Muscle layer of colon (tissue), 2 donors: ENCODE results near the gene POLR2E.

ENCODE experiments used
- H3K27ac ChIP-seq: one replicate; pipeline ENCODE4 v1.7.0; 2013; ENCODE audit warnings: low read depth, mild to moderate bottlenecking, low read length, moderate library complexity
- H3K27me3 ChIP-seq, 2 donors: one replicate each; pipeline ENCODE4 v1.7.0; 2013; ENCODE audit warnings: low read length in 2 of 2, mild to moderate bottlenecking in 2 of 2; ENCODE audit not compliant: insufficient read depth in 2 of 2, control insufficient read depth in 1 of 2
- H3K36me3 ChIP-seq: one replicate; pipeline ENCODE4 v1.7.0; 2013; ENCODE audit warnings: mild to moderate bottlenecking, low read length; ENCODE audit not compliant: insufficient read depth
- H3K4me1 ChIP-seq: one replicate; pipeline ENCODE4 v1.7.0; 2013; ENCODE audit warnings: mild to moderate bottlenecking, low read length; ENCODE audit not compliant: insufficient read depth
- H3K4me3 ChIP-seq, 2 donors: one replicate each; pipeline ENCODE4 v1.7.0; 2013; ENCODE audit warnings: low read length in 2 of 2, low read depth in 1 of 2, mild to moderate bottlenecking in 1 of 2, moderate library complexity in 1 of 2
- H3K9ac ChIP-seq: one replicate; pipeline ENCODE4 v1.7.0; 2013; ENCODE audit warnings: low read length
- H3K9me3 ChIP-seq: one replicate; pipeline ENCODE4 v1.7.0; 2013; ENCODE audit warnings: mild to moderate bottlenecking, low read length
- donor health status: abdominal sarcoma.
- donor health status: Adenocarcinoma of cecum.

The POLR2E gene

DNA sequence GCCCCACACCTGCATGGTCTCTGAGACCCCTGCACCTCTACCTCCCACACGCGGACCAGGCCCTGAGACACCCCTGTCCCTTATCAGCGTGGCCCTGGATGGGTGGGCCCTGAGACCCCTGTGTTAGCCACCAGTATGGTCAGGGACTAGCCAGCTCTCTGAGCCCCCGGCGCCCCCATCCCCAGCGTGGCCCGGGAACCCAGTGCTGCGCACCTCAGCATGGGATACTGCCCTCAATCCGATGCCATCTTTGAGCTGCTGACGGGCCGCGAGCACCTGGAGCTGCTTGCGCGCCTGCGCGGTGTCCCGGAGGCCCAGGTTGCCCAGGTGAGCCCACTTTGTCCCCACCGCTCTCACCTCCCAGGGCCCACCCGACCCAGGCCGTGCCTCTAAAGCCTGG, 33.2 kb downstream of the POLR2E start:
- peaks cover 17 to 37% of the 10 kb centered on the region in 2 donors for H3K27me3 ChIP-seq
- H3K4me1 ChIP-seq = no peaks in the 10 kb centered on the region
- no peak overlapping the region for H3K4me3 ChIP-seq
- H3K36me3 ChIP-seq = no peaks in the 10 kb centered on the region
- peaks cover 10% of the 10 kb centered on the region for H3K9me3 ChIP-seq
- H3K9ac ChIP-seq = no peak overlapping the region
- H3K27ac ChIP-seq = no peak overlapping the region

DNA sequence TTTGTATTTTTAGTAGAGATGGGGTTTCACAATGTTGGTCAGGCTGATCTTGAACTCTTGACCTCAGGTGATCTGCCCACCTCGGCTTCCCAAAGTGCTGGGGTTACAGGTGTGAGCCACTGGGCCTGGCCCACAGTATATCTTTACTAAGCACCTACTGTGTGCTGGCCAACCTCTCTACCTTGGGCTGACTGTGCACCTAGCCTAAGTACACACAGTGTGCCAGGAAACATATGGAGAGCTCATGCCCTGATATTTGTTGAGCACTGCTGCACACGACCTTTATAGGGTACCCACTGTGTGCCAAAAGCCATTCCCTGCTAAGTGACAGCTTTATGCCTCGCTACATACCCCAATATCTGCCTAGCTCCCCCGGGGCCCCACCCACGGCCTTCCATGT, 34.5 kb downstream of the POLR2E start:
- peaks cover 6 to 24% of the 10 kb centered on the region in 2 donors for H3K27me3 ChIP-seq
- H3K9me3 ChIP-seq = peaks cover 16% of the 10 kb centered on the region
- no peak overlapping the region for H3K27ac ChIP-seq
- H3K9ac ChIP-seq = no peak overlapping the region
- no peak overlapping the region for H3K4me3 ChIP-seq
- H3K36me3 ChIP-seq = no peaks in the 10 kb centered on the region
- no peaks in the 10 kb centered on the region for H3K4me1 ChIP-seq

DNA sequence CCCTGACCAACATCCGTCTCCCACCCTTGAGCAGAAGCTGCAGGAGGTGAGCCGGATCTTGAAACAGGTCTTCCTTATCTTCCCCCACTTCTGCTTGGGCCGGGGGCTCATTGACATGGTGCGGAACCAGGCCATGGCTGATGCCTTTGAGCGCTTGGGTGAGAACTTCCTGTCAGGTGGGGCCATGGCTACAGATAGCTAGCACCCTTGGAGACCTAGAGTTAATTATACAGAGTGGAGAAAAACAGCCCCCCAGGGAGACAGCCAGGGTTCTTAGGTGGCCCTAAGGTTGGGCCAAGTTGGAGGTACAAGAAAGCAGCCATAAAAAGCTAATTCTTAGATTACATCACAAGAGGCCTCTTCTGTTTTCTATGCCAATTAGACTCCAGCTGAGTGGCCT, 37.1 kb downstream of the POLR2E start:
- Histone ChIP-seq H3K27me3 (no peaks in the 10 kb centered on the region), H3K4me3 (no peak overlapping the region), H3K27ac (no peak overlapping the region), H3K9ac (no peak overlapping the region), H3K4me1 (no peaks in the 10 kb centered on the region), H3K9me3 (peaks cover 16% of the 10 kb centered on the region), H3K36me3 (no peaks in the 10 kb centered on the region)

DNA sequence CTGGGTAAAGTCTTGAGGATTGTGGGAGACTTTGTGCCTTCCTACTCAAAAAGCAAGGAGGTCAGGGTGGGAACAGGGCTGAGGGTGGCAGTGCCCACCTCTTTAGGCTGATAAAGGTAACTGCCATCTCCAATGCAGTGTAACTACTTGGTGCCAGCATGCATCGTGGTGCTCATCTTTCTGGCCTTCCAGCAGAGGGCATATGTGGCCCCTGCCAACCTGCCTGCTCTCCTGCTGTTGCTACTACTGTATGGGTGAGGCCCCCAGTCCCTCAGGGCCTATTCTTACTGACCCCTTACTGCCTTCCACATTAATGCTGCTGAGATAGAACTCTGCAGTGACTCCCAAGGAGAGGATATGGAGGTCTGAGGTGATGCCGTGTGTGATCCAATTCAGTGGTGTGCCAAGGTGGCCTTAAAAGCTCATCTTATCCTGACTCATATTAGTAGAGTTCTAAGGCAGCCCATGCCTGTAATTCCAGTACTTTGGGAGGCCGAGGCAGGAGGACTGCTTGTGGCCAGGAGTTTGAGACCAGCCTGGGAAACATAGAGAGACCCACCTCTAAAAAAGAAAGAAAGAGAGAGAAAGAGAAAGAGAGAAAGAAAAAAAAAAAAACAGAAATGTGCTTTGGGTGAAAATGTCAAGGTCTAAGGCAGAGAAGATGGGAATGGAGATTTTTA, 37.9 kb downstream of the POLR2E start:
- H3K27me3 ChIP-seq = no peaks in the 10 kb centered on the region
- H3K4me1 ChIP-seq = no peaks in the 10 kb centered on the region
- no peaks in the 10 kb centered on the region for H3K36me3 ChIP-seq
- no peak overlapping the region for H3K27ac ChIP-seq
- no peak overlapping the region for H3K4me3 ChIP-seq
- H3K9ac ChIP-seq = no peak overlapping the region
- peaks cover 16% of the 10 kb centered on the region for H3K9me3 ChIP-seq

DNA sequence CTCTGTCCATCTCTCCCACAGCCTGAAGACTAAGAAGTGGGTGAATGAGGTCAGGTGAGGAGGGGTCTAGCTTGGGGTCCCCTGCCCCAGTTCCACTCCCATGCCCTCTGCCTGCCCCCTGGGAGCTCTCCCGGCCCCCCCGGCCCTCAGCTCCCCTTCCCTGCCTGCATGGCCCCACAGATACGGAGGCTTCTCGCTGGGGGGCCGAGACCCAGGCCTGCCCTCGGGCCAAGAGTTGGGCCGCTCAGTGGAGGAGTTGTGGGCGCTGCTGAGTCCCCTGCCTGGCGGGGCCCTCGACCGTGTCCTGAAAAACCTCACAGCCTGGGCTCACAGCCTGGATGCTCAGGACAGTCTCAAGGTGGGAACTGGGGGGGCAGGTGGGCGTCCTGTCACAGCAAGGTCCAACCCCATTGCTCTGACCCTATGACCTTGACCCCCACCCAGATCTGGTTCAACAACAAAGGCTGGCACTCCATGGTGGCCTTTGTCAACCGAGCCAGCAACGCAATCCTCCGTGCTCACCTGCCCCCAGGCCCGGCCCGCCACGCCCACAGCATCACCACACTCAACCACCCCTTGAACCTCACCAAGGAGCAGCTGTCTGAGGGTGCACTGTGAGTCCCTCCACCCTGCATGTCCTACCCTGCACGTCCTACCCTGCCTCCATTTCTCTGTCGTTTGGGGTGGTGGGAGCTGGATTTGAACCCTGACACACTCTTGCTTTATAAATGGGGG, 39.1 kb downstream of the POLR2E start:
- H3K4me3 ChIP-seq = no peak overlapping the region
- peaks cover 16% of the 10 kb centered on the region for H3K9me3 ChIP-seq
- no peak overlapping the region for H3K9ac ChIP-seq
- no peaks in the 10 kb centered on the region for H3K27me3 ChIP-seq
- no peaks in the 10 kb centered on the region for H3K4me1 ChIP-seq
- H3K36me3 ChIP-seq = no peaks in the 10 kb centered on the region
- H3K27ac ChIP-seq = no peak overlapping the region

DNA sequence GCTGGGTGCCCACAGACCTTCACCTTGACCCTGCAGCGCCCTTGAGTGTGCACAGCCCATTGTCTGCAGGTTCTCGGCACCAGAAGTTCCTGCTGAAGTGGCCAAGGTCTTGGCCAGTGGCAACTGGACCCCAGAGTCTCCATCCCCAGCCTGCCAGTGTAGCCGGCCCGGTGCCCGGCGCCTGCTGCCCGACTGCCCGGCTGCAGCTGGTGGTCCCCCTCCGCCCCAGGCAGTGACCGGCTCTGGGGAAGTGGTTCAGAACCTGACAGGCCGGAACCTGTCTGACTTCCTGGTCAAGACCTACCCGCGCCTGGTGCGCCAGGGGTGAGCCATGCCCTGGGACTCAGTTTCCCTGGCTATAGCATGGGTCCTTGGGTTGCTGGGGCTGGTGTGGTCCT, 40.1 kb downstream of the POLR2E start:
- Histone ChIP-seq H3K9ac (no peak overlapping the region), H3K36me3 (no peaks in the 10 kb centered on the region), H3K4me1 (no peaks in the 10 kb centered on the region), H3K4me3 (no peak overlapping the region), H3K9me3 (peaks cover 16% of the 10 kb centered on the region), H3K27ac (no peak overlapping the region), H3K27me3 (no peaks in the 10 kb centered on the region)

DNA sequence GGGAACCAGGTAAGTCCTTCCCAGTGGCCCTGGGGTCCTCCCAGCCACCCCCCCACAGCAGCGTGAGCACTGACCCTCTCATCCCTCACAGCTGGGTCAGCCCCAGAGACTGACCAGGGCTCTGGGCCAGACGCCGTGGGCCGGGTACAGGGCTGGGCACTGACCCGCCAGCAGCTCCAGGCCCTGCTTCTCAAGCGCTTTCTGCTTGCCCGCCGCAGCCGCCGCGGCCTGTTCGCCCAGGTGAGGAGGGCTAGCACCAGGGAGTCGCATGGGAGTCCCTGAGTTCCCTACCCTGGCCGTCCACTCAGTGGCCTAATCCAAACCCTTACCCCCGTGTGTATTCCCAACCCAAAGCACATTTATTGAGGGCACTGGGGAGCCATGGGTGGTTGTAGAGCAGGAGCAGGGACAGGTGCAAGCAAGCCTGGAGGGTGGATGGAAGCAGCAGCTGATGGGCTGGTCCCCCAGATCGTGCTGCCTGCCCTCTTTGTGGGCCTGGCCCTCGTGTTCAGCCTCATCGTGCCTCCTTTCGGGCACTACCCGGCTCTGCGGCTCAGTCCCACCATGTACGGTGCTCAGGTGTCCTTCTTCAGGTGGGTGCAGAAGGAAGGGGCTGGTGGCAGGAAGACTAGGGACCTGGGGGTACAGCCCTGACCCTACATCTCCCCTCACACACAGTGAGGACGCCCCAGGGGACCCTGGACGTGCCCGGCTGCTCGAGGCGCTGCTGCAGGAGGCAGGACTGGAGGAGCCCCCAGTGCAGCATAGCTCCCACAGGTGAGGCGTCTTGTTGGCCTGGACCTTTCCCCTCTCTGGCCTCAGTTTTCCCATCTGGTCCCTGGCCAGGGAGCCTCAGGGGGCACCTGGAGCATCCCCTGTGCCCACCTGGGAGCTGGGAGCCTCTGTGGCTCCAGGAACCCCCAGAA, 40.8 kb downstream of the POLR2E start:
- Histone ChIP-seq H3K4me3 (no peak overlapping the region), H3K9ac (no peak overlapping the region), H3K27ac (no peak overlapping the region), H3K4me1 (no peaks in the 10 kb centered on the region), H3K9me3 (peaks cover 16% of the 10 kb centered on the region), H3K27me3 (no peaks in the 10 kb centered on the region), H3K36me3 (no peaks in the 10 kb centered on the region)

DNA sequence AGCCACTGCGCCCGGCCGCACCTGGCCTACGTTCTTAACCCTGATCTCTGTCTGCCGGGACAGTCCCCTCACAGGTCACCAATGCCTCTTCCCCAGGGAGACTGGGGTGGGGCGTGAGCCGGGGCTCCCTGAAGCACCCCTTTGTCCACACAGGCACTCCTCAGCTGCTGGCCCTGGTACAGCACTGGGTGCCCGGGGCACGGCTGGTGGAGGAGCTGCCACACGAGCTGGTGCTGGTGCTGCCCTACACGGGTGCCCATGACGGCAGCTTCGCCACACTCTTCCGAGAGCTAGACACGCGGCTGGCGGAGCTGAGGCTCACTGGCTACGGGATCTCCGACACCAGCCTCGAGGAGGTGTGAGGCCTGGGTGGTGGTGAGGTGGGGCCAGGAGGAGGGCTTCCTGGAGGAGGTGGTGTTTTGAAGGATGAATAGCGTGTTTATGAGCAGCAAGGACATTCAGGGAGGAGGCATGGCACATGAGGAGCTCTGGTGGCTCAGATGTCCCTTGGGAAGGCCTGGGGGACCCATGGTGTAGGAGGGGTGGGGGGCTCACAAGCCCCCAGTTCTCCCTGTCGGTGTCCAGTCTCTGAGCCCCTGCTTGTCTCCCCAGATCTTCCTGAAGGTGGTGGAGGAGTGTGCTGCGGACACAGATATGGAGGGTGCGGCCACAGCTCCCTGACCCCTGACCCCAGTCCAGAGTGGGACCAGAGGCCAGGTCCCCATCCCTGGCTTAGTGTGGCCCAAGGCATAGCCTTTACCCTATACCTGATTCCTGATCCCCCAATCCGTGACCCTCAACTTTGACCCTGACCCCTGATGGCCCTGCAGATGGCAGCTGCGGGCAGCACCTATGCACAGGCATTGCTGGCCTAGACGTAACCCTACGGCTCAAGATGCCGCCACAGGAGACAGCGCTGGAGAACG, 41.7 kb downstream of the POLR2E start:
- Histone ChIP-seq H3K27ac (no peak overlapping the region), H3K36me3 (no peaks in the 10 kb centered on the region), H3K9me3 (peaks cover 16% of the 10 kb centered on the region), H3K4me3 (no peak overlapping the region), H3K4me1 (no peaks in the 10 kb centered on the region), H3K9ac (no peak overlapping the region), H3K27me3 (no peaks in the 10 kb centered on the region)

DNA sequence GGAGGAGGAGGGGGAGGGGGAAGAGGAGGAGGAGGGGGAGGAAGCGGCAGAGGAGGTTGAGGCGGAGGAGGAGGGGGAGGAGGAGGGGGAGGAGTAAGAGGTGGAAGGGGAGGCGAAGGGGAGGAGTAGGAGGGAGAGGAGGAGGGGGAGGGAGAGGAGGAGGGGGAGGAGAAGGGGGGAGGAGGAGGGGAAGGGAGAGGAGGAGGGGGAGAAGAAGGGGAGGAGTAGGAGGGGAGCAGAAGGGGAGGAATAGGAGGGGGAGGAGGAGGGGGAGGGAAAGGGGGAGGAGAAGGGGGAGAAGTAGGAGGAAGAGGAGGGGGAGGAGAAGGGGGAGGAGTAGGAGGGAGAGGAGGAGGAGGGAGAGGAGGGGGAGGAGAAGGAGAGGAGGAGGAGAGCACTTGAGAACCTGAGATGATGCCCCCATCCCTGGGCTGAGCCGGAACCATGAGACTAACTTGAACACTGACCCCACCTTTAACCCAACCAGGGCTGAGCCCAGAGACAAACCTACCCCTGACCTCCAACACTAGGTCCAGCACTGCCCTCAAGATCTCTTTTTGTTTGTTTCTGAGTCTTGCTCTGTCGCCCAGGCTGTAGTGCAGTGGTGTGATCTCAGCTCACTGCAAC, 42.7 kb downstream of the POLR2E start:
- Histone ChIP-seq H3K4me3 (no peak overlapping the region), H3K27me3 (no peaks in the 10 kb centered on the region), H3K36me3 (no peaks in the 10 kb centered on the region), H3K9ac (no peak overlapping the region), H3K9me3 (peaks cover 11% of the 10 kb centered on the region), H3K27ac (no peak overlapping the region), H3K4me1 (no peaks in the 10 kb centered on the region)

DNA sequence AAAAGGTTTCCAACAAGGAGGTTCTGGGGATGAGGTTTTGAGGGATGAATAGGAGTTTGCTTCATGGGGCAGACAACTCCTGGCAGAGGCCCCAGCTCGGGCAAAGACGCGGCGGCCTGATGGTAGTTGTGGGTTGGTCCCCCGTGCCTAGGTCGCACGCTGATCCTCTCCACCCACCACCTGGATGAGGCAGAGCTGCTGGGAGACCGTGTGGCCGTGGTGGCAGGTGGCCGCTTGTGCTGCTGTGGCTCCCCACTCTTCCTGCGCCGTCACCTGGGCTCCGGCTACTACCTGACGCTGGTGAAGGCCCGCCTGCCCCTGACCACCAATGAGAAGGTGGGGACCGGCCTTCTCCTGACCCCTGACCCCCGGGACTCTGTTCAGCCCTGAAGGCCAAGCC, 43.4 kb downstream of the POLR2E start:
- no peak overlapping the region for H3K27ac ChIP-seq
- H3K4me3 ChIP-seq = no peak overlapping the region
- no peaks in the 10 kb centered on the region for H3K36me3 ChIP-seq
- no peaks in the 10 kb centered on the region for H3K27me3 ChIP-seq
- peaks cover 4% of the 10 kb centered on the region for H3K9me3 ChIP-seq
- H3K4me1 ChIP-seq = no peaks in the 10 kb centered on the region
- no peak overlapping the region for H3K9ac ChIP-seq
